ENCODE results near the gene APBB1IP. TPM values are rescaled to one million over a fixed set of nuclear protein-coding genes. Genes with fewer than 3 reads are reported as not detected.

APBB1IP gene
- total RNA-seq, 4 donors from 2014 or later, result 3.3 to 32.2 (median 4.9) TPM

- TF ChIP-seq POLR2A (IDR thresholded peaks at IDR 0.05), result no peak
- TF ChIP-seq, protein P1, sequence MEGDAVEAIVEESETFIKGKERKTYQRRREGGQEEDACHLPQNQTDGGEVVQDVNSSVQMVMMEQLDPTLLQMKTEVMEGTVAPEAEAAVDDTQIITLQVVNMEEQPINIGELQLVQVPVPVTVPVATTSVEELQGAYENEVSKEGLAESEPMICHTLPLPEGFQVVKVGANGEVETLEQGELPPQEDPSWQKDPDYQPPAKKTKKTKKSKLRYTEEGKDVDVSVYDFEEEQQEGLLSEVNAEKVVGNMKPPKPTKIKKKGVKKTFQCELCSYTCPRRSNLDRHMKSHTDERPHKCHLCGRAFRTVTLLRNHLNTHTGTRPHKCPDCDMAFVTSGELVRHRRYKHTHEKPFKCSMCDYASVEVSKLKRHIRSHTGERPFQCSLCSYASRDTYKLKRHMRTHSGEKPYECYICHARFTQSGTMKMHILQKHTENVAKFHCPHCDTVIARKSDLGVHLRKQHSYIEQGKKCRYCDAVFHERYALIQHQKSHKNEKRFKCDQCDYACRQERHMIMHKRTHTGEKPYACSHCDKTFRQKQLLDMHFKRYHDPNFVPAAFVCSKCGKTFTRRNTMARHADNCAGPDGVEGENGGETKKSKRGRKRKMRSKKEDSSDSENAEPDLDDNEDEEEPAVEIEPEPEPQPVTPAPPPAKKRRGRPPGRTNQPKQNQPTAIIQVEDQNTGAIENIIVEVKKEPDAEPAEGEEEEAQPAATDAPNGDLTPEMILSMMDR (IDR thresholded peaks at IDR 0.05), result no peak
- no peaks in the 10 kb centered on the region for H3K27me3 ChIP-seq
- no peaks in the 10 kb centered on the region for H3K9me3 ChIP-seq
- H3K4me3 ChIP-seq, result no peak overlapping the region
- no peak for DNase-seq
- no peaks in the 10 kb centered on the region for H3K4me1 ChIP-seq
- no peak overlapping the region for H3K27ac ChIP-seq
- no peaks in the 10 kb centered on the region for H3K36me3 ChIP-seq
Measured at GRCh38 chr10:26506736-26507135, 68.6 kb downstream of the APBB1IP start.

GRCh38 chr10:26507441-26507840 is 69.3 kb downstream of the APBB1IP start:
- no peak for TF ChIP-seq POLR2A (IDR thresholded peaks at IDR 0.05)
- TF ChIP-seq, protein P1 (IDR thresholded peaks at IDR 0.05), result no peak
- no peak overlapping the region for H3K4me3 ChIP-seq

DNA sequence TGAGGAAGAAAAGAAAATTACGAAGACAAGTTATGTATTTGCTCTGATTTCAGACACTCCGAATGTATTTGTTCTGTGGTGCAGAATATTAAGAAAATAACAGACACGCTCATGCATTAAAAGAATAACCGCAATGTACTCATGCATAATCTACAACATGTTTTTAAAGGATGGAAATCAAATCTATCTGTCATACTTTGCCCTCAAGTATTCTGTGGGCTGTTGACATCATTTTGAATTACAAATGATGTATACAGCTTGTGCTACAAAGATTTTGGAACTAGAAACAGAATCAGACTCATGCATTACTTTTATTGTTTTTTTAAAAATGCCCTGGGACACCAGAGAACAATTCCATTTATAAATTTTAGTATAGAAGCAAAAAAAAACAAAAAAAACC is 69.9 kb downstream of the APBB1IP start:
- DNase-seq, result no peak
- TF ChIP-seq, protein P1 (IDR thresholded peaks at IDR 0.05), result no peak
- TF ChIP-seq POLR2A (IDR thresholded peaks at IDR 0.05), result no peak

More at GRCh38 chr10:26507441-26507840, 69.3 kb downstream of the APBB1IP start:
- no peaks in the 10 kb centered on the region for H3K9me3 ChIP-seq
- no peaks in the 10 kb centered on the region for H3K27me3 ChIP-seq
- H3K36me3 ChIP-seq, result peaks cover 0 to under 1% (median 0%) of the 10 kb centered on the region in 3 donors
- H3K27ac ChIP-seq, result no peak overlapping the region
- H3K4me1 ChIP-seq, result no peaks in the 10 kb centered on the region
- DNase-seq, result no peak

GRCh38 chr10:26509307-26509706 is 71.2 kb downstream of the APBB1IP start:
- DNase-seq, result no peak
- H3K27me3 ChIP-seq, result no peaks in the 10 kb centered on the region
- H3K4me1 ChIP-seq, result no peaks in the 10 kb centered on the region
- H3K27ac ChIP-seq, result no peak overlapping the region
- H3K36me3 ChIP-seq, result peaks cover 0 to 5% (median 0%) of the 10 kb centered on the region in 3 donors
- no peak overlapping the region for H3K4me3 ChIP-seq
- no peak for TF ChIP-seq POLR2A (IDR thresholded peaks at IDR 0.05)
- TF ChIP-seq, protein P1 (IDR thresholded peaks at IDR 0.05), result no peak
- no peaks in the 10 kb centered on the region for H3K9me3 ChIP-seq

More for the DNA sequence above, 69.9 kb downstream of the APBB1IP start:
- Histone ChIP-seq H3K27me3 (no peaks in the 10 kb centered on the region), H3K4me1 (no peaks in the 10 kb centered on the region), H3K27ac (no peak overlapping the region), H3K4me3 (no peak overlapping the region), H3K36me3 (peaks cover 0 to 5% (median 0%) of the 10 kb centered on the region in 3 donors), H3K9me3 (no peaks in the 10 kb centered on the region)

- DNase-seq, result no peak
- Histone ChIP-seq H3K36me3 (peaks cover 0 to 5% (median 0%) of the 10 kb centered on the region in 3 donors), H3K9me3 (no peaks in the 10 kb centered on the region), H3K27ac (no peak overlapping the region), H3K4me1 (no peaks in the 10 kb centered on the region), H3K4me3 (no peak overlapping the region), H3K27me3 (no peaks in the 10 kb centered on the region)
- TF ChIP-seq POLR2A (IDR thresholded peaks at IDR 0.05), result no peak
- TF ChIP-seq, protein P1 (IDR thresholded peaks at IDR 0.05), result no peak
Measured at GRCh38 chr10:26513101-26513500, 75.0 kb downstream of the APBB1IP start.
